ENCODE data around the gene KCTD17. TPM values are rescaled to one million over a fixed set of nuclear protein-coding genes. Genes with fewer than 3 reads are reported as not detected.

The KCTD17 gene
- total RNA-seq, 1 donor from 2014 or later = 31.3 TPM

DNA sequence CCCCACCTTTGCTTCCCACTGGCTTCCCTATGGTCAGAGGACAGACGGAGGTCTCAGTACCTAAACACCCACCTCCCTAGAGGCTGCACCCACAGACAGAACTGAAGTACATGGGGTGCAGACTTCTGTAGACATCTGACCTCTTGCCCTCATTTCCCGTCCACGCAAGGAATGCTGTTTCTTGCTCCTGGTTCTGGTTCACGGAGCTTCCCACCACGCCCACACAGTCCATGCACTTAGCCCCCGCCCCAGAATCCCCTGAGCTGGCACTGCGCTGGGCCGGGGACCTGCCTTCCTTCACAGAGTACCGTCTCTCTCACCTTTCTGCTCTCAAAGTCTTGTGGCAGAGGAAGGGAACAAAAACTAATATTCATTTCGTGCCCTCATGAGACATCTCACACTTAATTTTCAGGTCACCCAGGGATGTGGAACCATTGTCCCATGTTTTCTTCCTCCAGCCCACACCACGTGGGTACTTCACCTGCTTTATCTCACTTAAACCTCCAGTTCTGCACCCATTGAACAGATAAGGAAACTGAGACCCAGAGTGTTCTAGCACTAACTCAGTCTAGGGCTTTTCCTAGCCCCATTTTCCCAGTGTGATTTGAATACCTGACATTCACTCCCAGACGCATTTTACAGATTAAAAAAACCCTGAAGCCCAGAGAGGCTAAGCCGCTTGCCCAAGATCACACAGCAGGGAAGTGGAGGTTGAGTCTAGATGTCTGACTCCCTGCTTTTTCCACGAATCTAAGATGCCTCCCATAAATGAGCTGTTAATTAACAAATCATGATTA lies 52.3 kb downstream of the KCTD17 start:
- Mint-ChIP-seq H3K36me3 (ENCODE audit: low read depth, unreplicated experiment) (no peaks in the 10 kb centered on the region), H3K4me1 (ENCODE audit: low read depth, unreplicated experiment) (peaks cover 2% of the 10 kb centered on the region), H3K27me3 (ENCODE audit: low read depth, unreplicated experiment) (peaks cover 73% of the 10 kb centered on the region), H3K27ac (ENCODE audit: unreplicated experiment) (no peak overlapping the region), H3K9me3 (ENCODE audit: unreplicated experiment) (no peaks in the 10 kb centered on the region), H3K4me3 (ENCODE audit: unreplicated experiment) (no peak overlapping the region)
- H3K36me3 ChIP-seq (ENCODE audit: insufficient read depth, low read length) = no peaks in the 10 kb centered on the region
- H3K27me3 ChIP-seq (ENCODE audit: insufficient read depth, low read length) = peaks cover 17% of the 10 kb centered on the region
- no peaks in the 10 kb centered on the region for H3K79me2 ChIP-seq (ENCODE audit: insufficient read depth, low read length)
- H3K9ac ChIP-seq (ENCODE audit: low read length) = no peak overlapping the region
- no peak for TF ChIP-seq EZH2 (IDR thresholded peaks at IDR 0.05; ENCODE audit: insufficient read depth, low read length)
- no peak for TF ChIP-seq CTCF (IDR thresholded peaks at IDR 0.05; ENCODE audit: insufficient read depth, low read depth, low read length)
- no peak for FAIRE-seq
- no peaks in the 10 kb centered on the region for H3K4me1 ChIP-seq (ENCODE audit: insufficient read depth, low read length)
- H4K20me1 ChIP-seq (ENCODE audit: insufficient read depth, low read length) = no peaks in the 10 kb centered on the region
- no peak overlapping the region for H3K4me3 ChIP-seq (ENCODE audit: insufficient read depth, low read depth, low read length)
- no peak overlapping the region for H2AFZ ChIP-seq (ENCODE audit: low read depth, low read length)
- no peak for DNase-seq (ENCODE audit: low read depth)
- no peak overlapping the region for H3K4me2 ChIP-seq (ENCODE audit: low read length)
- H3K9me3 ChIP-seq (ENCODE audit: insufficient read depth, low read depth, low read length) = no peaks in the 10 kb centered on the region
- no peak overlapping the region for H3K27ac ChIP-seq (ENCODE audit: low read depth, low read length)

DNA sequence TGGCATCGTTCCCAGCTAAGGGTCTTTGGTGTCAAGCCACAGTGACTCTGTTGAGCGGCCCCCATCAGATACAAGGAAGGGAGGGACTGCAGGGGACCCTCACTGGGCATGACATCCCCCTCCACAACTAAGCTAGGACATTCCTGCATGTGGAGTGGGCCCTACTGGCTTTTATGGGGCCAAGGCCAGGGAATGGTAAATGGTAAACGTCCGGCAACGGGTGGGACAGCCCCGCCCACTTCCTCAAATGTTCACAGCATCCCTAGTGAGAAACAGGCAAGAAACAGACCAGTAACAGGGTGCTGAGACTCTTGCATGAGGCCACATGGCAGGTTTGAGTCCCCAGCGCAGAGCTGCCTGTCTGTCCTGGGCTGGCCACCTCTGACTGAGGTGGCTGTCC lies 53.6 kb downstream of the KCTD17 start:
- peaks cover 62% of the 10 kb centered on the region for H3K27me3 Mint-ChIP-seq (ENCODE audit: low read depth, unreplicated experiment)
- no peak overlapping the region for H3K4me3 Mint-ChIP-seq (ENCODE audit: unreplicated experiment)
- Histone ChIP-seq H3K4me3 (ENCODE audit: insufficient read depth, low read depth, low read length) (no peak overlapping the region), H3K36me3 (ENCODE audit: insufficient read depth, low read length) (no peaks in the 10 kb centered on the region), H3K4me2 (ENCODE audit: low read length) (no peak overlapping the region), H3K27ac (ENCODE audit: low read depth, low read length) (no peak overlapping the region), H3K4me1 (ENCODE audit: insufficient read depth, low read length) (no peaks in the 10 kb centered on the region), H3K9ac (ENCODE audit: low read length) (no peak overlapping the region), H3K9me3 (ENCODE audit: insufficient read depth, low read depth, low read length) (no peaks in the 10 kb centered on the region), H4K20me1 (ENCODE audit: insufficient read depth, low read length) (no peaks in the 10 kb centered on the region), H3K79me2 (ENCODE audit: insufficient read depth, low read length) (no peaks in the 10 kb centered on the region), H3K27me3 (ENCODE audit: insufficient read depth, low read length) (peaks cover 12% of the 10 kb centered on the region), H2AFZ (ENCODE audit: low read depth, low read length) (no peak overlapping the region)
- no peaks in the 10 kb centered on the region for H3K4me1 Mint-ChIP-seq (ENCODE audit: low read depth, unreplicated experiment)
- no peak for FAIRE-seq
- TF ChIP-seq EZH2 (IDR thresholded peaks at IDR 0.05; ENCODE audit: insufficient read depth, low read length) = no peak
- no peak for TF ChIP-seq CTCF (IDR thresholded peaks at IDR 0.05; ENCODE audit: insufficient read depth, low read depth, low read length)
- no peaks in the 10 kb centered on the region for H3K36me3 Mint-ChIP-seq (ENCODE audit: low read depth, unreplicated experiment)
- H3K27ac Mint-ChIP-seq (ENCODE audit: unreplicated experiment) = no peak overlapping the region
- DNase-seq (ENCODE audit: low read depth) = no peak
- H3K9me3 Mint-ChIP-seq (ENCODE audit: unreplicated experiment) = no peaks in the 10 kb centered on the region

DNA sequence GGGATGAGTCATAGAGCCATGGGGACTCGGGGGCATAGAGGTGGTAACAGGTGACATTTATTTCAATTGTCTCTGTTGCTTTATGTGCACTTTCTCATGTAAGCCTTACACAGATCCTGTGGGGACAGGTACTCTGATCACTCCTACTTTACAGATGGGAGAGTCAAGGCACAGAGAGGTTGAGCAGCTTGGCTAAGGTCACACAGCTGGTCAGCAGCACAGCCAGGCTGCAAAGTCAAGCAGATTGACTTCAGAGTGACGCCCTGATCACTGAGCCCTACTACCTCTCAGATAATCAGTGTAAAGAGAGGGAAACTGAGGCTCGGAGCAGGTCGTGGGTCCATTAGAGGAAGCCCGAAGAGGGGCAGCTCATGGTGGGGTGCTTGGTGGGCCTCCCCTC lies 54.4 kb downstream of the KCTD17 start:
- Mint-ChIP-seq H3K9me3 (ENCODE audit: unreplicated experiment) (no peaks in the 10 kb centered on the region), H3K4me1 (ENCODE audit: low read depth, unreplicated experiment) (no peaks in the 10 kb centered on the region), H3K27me3 (ENCODE audit: low read depth, unreplicated experiment) (peaks cover 57% of the 10 kb centered on the region), H3K27ac (ENCODE audit: unreplicated experiment) (no peak overlapping the region), H3K4me3 (ENCODE audit: unreplicated experiment) (no peak overlapping the region), H3K36me3 (ENCODE audit: low read depth, unreplicated experiment) (no peaks in the 10 kb centered on the region)
- no peaks in the 10 kb centered on the region for H3K9me3 ChIP-seq (ENCODE audit: insufficient read depth, low read depth, low read length)
- TF ChIP-seq EZH2 (IDR thresholded peaks at IDR 0.05; ENCODE audit: insufficient read depth, low read length) (no peak), CTCF (IDR thresholded peaks at IDR 0.05; ENCODE audit: insufficient read depth, low read depth, low read length) (no peak)
- H3K9ac ChIP-seq (ENCODE audit: low read length) = no peak overlapping the region
- DNase-seq (ENCODE audit: low read depth) (no peak), FAIRE-seq (no peak)
- no peak overlapping the region for H3K27ac ChIP-seq (ENCODE audit: low read depth, low read length)
- no peaks in the 10 kb centered on the region for H4K20me1 ChIP-seq (ENCODE audit: insufficient read depth, low read length)
- H3K27me3 ChIP-seq (ENCODE audit: insufficient read depth, low read length) = peaks cover 12% of the 10 kb centered on the region
- H3K4me2 ChIP-seq (ENCODE audit: low read length) = no peak overlapping the region
- H3K4me1 ChIP-seq (ENCODE audit: insufficient read depth, low read length) = no peaks in the 10 kb centered on the region
- no peak overlapping the region for H2AFZ ChIP-seq (ENCODE audit: low read depth, low read length)
- no peaks in the 10 kb centered on the region for H3K79me2 ChIP-seq (ENCODE audit: insufficient read depth, low read length)
- H3K4me3 ChIP-seq (ENCODE audit: insufficient read depth, low read depth, low read length) = no peak overlapping the region
- no peaks in the 10 kb centered on the region for H3K36me3 ChIP-seq (ENCODE audit: insufficient read depth, low read length)

Measured in astrocyte (in vitro differentiated cells and primary cell).